Right ventricle myocardium inferior (tissue), 1 donor: ENCODE data around the gene FOXL1. TPM values are rescaled to one million over a fixed set of nuclear protein-coding genes. Genes with fewer than 3 reads are reported as not detected.
A peak's percentile ranks its signal among the peaks of the same experiment; 100 is the strongest.

Experiments used
- ATAC-seq: fragments of 200-7000 bp; cut with Tn5 transposase; one replicate; pipeline ENCODE4 v1.9.1; 2020; ENCODE audit warnings: mild to moderate bottlenecking, moderate library complexity
- DNase-seq: peaks from one replicate; pipeline ENCODE4 v3.0.0; 2021; ENCODE audit errors: missing footprints
- intact Hi-C: fragments of 100-400 bp; cut with DNase I; formaldehyde crosslinking; loops from one replicate; pipeline ENCODE4 v1.11.0; 2022
- total RNA-seq: library from RNA; stranded (reverse); fragmentation: NEBNext Ultra II Directional; extraction: Animal tissue kit (Norgen Biotek cat#: 25700); gene quantifications from one replicate; pipeline ENCODE4 v1.2.1, GENCODE V29; 2021
- donor health status: DM: no; HTN: yes; CAD: no; lungs with severe emphysema.

The FOXL1 gene
- total RNA-seq, 1 donor from 2014 or later = 0.60 TPM

GRCh38 chr16:86593913-86594620 is 15.7 kb downstream of the FOXL1 start:
- ATAC-seq (no peak), DNase-seq (no peak)
- intact Hi-C loops = no loop called here

GRCh38 chr16:86594721-86595120 is 16.4 kb downstream of the FOXL1 start:
- DNase-seq (no peak), ATAC-seq (no peak)
- intact Hi-C loops = no loop called here

- DNase-seq (no peak), ATAC-seq (no peak)
- intact Hi-C loops = no loop called here
These were observed 17.7 kb downstream of the FOXL1 start for GRCh38 chr16:86595983-86596605.

- intact Hi-C loops = no loop called here
- ATAC-seq (no peak), DNase-seq (no peak)
These were observed 19.0 kb downstream of the FOXL1 start for GRCh38 chr16:86597126-86597879.

- DNase-seq = no peak
- ATAC-seq = no peak
- intact Hi-C loops = no loop called here
These were observed 19.7 kb downstream of the FOXL1 start for GRCh38 chr16:86597880-86598606.

- intact Hi-C loops = no loop called here
- no peak for ATAC-seq
- no peak for DNase-seq
These were observed 20.5 kb downstream of the FOXL1 start for GRCh38 chr16:86598607-86599565.

- DNase-seq = no peak
- intact Hi-C loops = no loop called here
- no peak for ATAC-seq
These were observed 23.0 kb downstream of the FOXL1 start for GRCh38 chr16:86601356-86601755.

GRCh38 chr16:86602521-86602920 is 24.2 kb downstream of the FOXL1 start:
- ATAC-seq (no peak), DNase-seq (no peak)
- intact Hi-C loops = no loop called here

- DNase-seq = no peak
- no peak for ATAC-seq
- intact Hi-C loops = no loop called here
These were observed 26.3 kb downstream of the FOXL1 start for GRCh38 chr16:86604436-86605193.

- ATAC-seq (no peak), DNase-seq (no peak)
- intact Hi-C loops = no loop called here
These were observed 27.6 kb downstream of the FOXL1 start for GRCh38 chr16:86605950-86606349.

GRCh38 chr16:86608301-86608747 is 30.0 kb downstream of the FOXL1 start:
- DNase-seq = no peak
- intact Hi-C loops = no loop called here
- no peak for ATAC-seq

GRCh38 chr16:86609115-86609514 is 30.8 kb downstream of the FOXL1 start:
- intact Hi-C loops = no loop called here
- DNase-seq (no peak), ATAC-seq (no peak)

GRCh38 chr16:86609661-86610060 is 31.3 kb downstream of the FOXL1 start:
- DNase-seq (no peak), ATAC-seq (no peak)
- intact Hi-C loops = no loop called here

- DNase-seq = no peak
- ATAC-seq = peak; percentile 31
- intact Hi-C loops = no loop called here
These were observed 32.6 kb downstream of the FOXL1 start for GRCh38 chr16:86610779-86611524.

- DNase-seq (no peak), ATAC-seq (peak; percentile 71)
- intact Hi-C loops = no loop called here
These were observed 33.1 kb downstream of the FOXL1 start for GRCh38 chr16:86611525-86611855.

GRCh38 chr16:86611941-86612340 is 33.6 kb downstream of the FOXL1 start:
- intact Hi-C loops = no loop called here
- ATAC-seq (no peak), DNase-seq (no peak)

- DNase-seq = no peak
- intact Hi-C loops = no loop called here
- ATAC-seq = no peak
These were observed 36.4 kb downstream of the FOXL1 start for GRCh38 chr16:86614699-86615098.
